Esophagus (tissue), 2 donors: ENCODE measurements around the gene SLCO2B1. TPM values are rescaled to one million over a fixed set of nuclear protein-coding genes. Genes with fewer than 3 reads are reported as not detected.

Experiments
- H3K27ac ChIP-seq, 2 donors: one replicate each; pipeline ENCODE4 v1.5.1; 2013; ENCODE audit warnings: low read depth in 2 of 2, mild to moderate bottlenecking in 2 of 2, inconsistent platforms in 1 of 2, low read length in 1 of 2, moderate library complexity in 1 of 2
- H3K27me3 ChIP-seq, 2 donors: one replicate each; pipeline ENCODE4 v1.6.1; 2013; ENCODE audit warnings: low read length in 2 of 2, control low read depth in 1 of 2, mild to moderate bottlenecking in 1 of 2; ENCODE audit not compliant: insufficient read depth in 2 of 2, control insufficient read depth in 1 of 2
- H3K36me3 ChIP-seq, 2 donors: one replicate each; pipeline ENCODE4 v1.6.1; 2013; ENCODE audit warnings: low read length in 1 of 2; ENCODE audit not compliant: control insufficient read depth in 2 of 2, insufficient read depth in 2 of 2
- H3K4me1 ChIP-seq, 2 donors: one replicate each; pipeline ENCODE4 v1.6.1; 2013; ENCODE audit warnings: low read length in 1 of 2; ENCODE audit not compliant: control insufficient read depth in 2 of 2, insufficient read depth in 2 of 2
- H3K4me3 ChIP-seq, 2 donors: one replicate each; pipeline ENCODE4 v1.5.1; 2013; ENCODE audit warnings: low read length in 2 of 2, mild to moderate bottlenecking in 2 of 2, low read depth in 1 of 2, moderate library complexity in 1 of 2
- H3K9me3 ChIP-seq, 2 donors: one replicate each; pipeline ENCODE4 v1.6.1; 2013; ENCODE audit warnings: mild to moderate bottlenecking in 2 of 2, low read depth in 1 of 2, low read length in 1 of 2, moderate library complexity in 1 of 2; ENCODE audit not compliant: control insufficient read depth in 2 of 2, insufficient read depth in 1 of 2
- WGBS, 2 donors: extraction: QIAGEN DNeasy Blood & Tissue Kit; methylation state at CpG; one replicate each; pipeline ENCODE4 v1.1.7; 2013; 5-methylcytosine and 5-hydroxymethylcytosine counted together
- polyA plus RNA-seq, 2 donors: library from polyadenylated mRNA; stranded (reverse); fragments of 200-250 nt; gene quantifications; one replicate each; pipeline ENCODE4 v1.2.3, GENCODE V29; 2013
- donor health status: healthy with polysubstance abuse.
- donor health status: Bipolar disorder and iron deficiency.

SLCO2B1 gene
- polyA plus RNA-seq, 2 donors: 5.6 to 5.7 TPM

GRCh38 chr11:75197512-75198277, 46.8 kb downstream of the SLCO2B1 start:
- peaks cover 4 to 7% of the 10 kb centered on the region in 2 donors for H3K4me1 ChIP-seq
- no peaks in the 10 kb centered on the region for H3K27me3 ChIP-seq
- H3K4me3 ChIP-seq: no peak overlapping the region
- H3K27ac ChIP-seq: no peak overlapping the region
- H3K9me3 ChIP-seq: no peaks in the 10 kb centered on the region
- WGBS, 2 donors: 69 to 85% methylated on average over 4 of the region's 4 CpGs
- H3K36me3 ChIP-seq: peaks cover 0 to 1% of the 10 kb centered on the region in 2 donors

DNA sequence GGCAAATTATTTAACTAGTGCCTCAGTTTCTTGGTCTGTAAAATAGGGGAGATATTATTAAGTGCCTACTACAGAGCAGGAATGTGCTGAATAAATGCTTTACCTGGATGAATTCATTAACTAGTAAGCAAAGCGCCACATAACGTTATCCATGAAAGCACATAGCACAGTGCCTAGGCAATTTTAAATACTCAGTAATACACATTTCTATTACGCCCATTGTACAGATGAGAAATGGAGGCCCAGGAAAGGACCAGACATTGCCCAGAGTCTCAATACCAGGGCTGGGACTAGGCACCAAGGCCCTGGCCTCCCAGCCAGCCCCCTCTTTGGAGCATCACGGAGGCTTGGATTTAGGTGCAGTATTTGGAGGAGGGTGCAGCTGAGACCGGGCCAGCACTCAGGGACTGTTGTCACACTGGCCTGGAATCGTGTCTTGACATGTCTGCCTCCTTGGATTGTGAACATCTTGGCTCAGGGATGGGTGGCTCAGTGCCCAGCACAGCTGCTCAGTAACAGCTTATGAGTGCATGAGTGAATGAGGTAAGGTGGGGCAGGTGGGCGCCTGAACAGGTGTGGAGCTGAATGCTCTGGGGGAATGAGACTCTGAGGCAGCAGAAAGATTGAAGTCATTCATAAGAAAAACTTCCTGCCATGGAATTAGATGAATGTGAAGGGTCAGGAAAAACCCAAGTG, 47.5 kb downstream of the SLCO2B1 start:
- WGBS, 2 donors: 67 to 81% methylated on average over 7 of the region's 7 CpGs
- Histone ChIP-seq H3K27me3 (no peaks in the 10 kb centered on the region), H3K4me3 (no peak overlapping the region), H3K4me1 (peaks cover 0 to 7% of the 10 kb centered on the region in 2 donors), H3K36me3 (peaks cover 0 to 1% of the 10 kb centered on the region in 2 donors), H3K9me3 (no peaks in the 10 kb centered on the region), H3K27ac (no peak overlapping the region)

- no peak overlapping the region for H3K4me3 ChIP-seq
- peaks cover 0 to 1% of the 10 kb centered on the region in 2 donors for H3K36me3 ChIP-seq
- H3K4me1 ChIP-seq: peaks cover 0 to 7% of the 10 kb centered on the region in 2 donors
- 80 to 82% methylated on average over 5 of the region's 5 CpGs for WGBS, 2 donors
- H3K9me3 ChIP-seq: no peaks in the 10 kb centered on the region
- no peak overlapping the region for H3K27ac ChIP-seq
- no peaks in the 10 kb centered on the region for H3K27me3 ChIP-seq
Measured at GRCh38 chr11:75199412-75199955, 48.6 kb downstream of the SLCO2B1 start.

GRCh38 chr11:75200051-75200450, 49.1 kb downstream of the SLCO2B1 start:
- H3K27ac ChIP-seq: no peak overlapping the region
- no peaks in the 10 kb centered on the region for H3K9me3 ChIP-seq
- H3K27me3 ChIP-seq: no peaks in the 10 kb centered on the region
- H3K4me1 ChIP-seq: peaks cover 0 to 6% of the 10 kb centered on the region in 2 donors
- H3K4me3 ChIP-seq: no peak overlapping the region
- peaks cover 0 to 1% of the 10 kb centered on the region in 2 donors for H3K36me3 ChIP-seq
- 48 to 49% methylated on average over 10 of the region's 10 CpGs for WGBS, 2 donors

- Histone ChIP-seq H3K27me3 (no peaks in the 10 kb centered on the region), H3K9me3 (no peaks in the 10 kb centered on the region), H3K36me3 (peaks cover 0 to 1% of the 10 kb centered on the region in 2 donors), H3K4me3 (no peak overlapping the region), H3K4me1 (peaks cover 0 to 3% of the 10 kb centered on the region in 2 donors), H3K27ac (no peak overlapping the region)
- whole genome bisulfite sequencing, 2 donors: 90 to 97% methylated on average over 2 of the region's 2 CpGs
Measured at GRCh38 chr11:75200531-75200930, 49.6 kb downstream of the SLCO2B1 start.

GRCh38 chr11:75201771-75202170, 50.9 kb downstream of the SLCO2B1 start:
- Histone ChIP-seq H3K36me3 (peaks cover 0 to 1% of the 10 kb centered on the region in 2 donors), H3K9me3 (no peaks in the 10 kb centered on the region), H3K27ac (no peak overlapping the region), H3K27me3 (no peaks in the 10 kb centered on the region), H3K4me1 (peaks cover 0 to 3% of the 10 kb centered on the region in 2 donors), H3K4me3 (no peak overlapping the region)
- WGBS, 2 donors: 84 to 86% methylated on average over 3 of the region's 3 CpGs

DNA sequence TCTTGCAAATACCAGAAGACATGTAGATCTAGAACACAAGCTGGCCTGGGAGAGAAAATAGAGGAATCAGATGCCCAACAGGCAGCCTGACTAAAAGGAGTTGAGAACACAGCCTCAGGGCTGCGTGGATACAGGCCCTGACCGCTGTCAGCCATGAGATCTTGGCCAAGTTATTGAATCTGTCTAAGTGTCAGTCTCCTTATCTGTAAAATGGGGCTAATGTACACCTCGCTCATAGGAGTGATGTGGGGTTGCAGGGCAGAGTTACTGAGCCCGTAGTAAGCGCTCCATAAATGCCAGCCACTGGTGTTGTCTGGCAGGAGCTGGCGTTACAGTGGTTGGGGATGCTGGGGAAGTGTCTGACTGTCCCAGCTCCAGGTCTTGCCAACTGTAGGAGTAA, 51.3 kb downstream of the SLCO2B1 start:
- Histone ChIP-seq H3K27ac (no peak overlapping the region), H3K4me3 (no peak overlapping the region), H3K36me3 (peaks cover 0 to 1% of the 10 kb centered on the region in 2 donors), H3K4me1 (peaks cover 0 to 3% of the 10 kb centered on the region in 2 donors), H3K27me3 (no peaks in the 10 kb centered on the region), H3K9me3 (no peaks in the 10 kb centered on the region)
- 89% methylated on average over 6 of the region's 6 CpGs for WGBS, 2 donors

DNA sequence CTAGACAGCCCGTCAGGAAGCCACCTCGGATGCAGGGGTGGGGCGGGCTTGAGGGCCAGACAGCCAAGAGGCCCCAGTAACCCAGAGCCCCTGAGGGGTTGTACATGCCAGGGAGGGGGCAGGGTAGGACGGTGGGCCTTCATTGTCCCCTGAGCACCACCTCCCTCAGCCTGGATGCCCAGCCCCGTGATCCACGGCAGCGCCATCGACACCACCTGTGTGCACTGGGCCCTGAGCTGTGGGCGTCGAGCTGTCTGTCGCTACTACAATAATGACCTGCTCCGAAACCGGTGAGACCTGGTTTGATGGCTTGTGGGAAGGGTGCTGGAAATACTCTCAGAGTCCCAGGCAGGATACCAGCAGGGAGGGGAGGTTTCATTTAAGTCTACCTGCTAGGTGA, 52.2 kb downstream of the SLCO2B1 start:
- no peaks in the 10 kb centered on the region for H3K9me3 ChIP-seq
- 81 to 85% methylated on average over 13 of the region's 13 CpGs for WGBS, 2 donors
- peaks cover 0 to 3% of the 10 kb centered on the region in 2 donors for H3K4me1 ChIP-seq
- H3K36me3 ChIP-seq: peaks cover 0 to 1% of the 10 kb centered on the region in 2 donors
- no peak overlapping the region for H3K27ac ChIP-seq
- H3K27me3 ChIP-seq: no peaks in the 10 kb centered on the region
- H3K4me3 ChIP-seq: no peak overlapping the region

DNA sequence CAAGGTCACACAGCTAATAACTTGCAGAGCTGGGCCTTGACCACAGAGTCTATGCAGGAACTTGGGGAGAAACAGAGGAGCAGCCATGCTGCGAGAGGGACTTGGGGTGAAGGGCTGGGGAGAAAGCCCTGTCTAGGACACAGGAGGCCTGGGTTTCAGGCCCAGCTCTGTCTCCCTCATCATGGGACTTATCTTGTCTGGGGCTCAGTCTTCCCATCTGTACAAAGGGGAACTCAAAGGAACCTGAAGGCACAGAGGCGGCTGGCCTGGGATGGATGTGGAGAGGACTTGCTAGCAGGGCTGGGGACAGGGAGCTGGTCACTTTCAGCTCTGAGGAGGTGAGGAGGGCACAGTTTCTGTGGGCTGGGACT, 52.7 kb downstream of the SLCO2B1 start:
- Histone ChIP-seq H3K36me3 (no peaks in the 10 kb centered on the region), H3K27me3 (no peaks in the 10 kb centered on the region), H3K9me3 (no peaks in the 10 kb centered on the region), H3K27ac (no peak overlapping the region), H3K4me3 (no peak overlapping the region), H3K4me1 (peaks cover 0 to under 1% of the 10 kb centered on the region in 2 donors)
- WGBS, 2 donors: 97 to 100% methylated on average over 2 of the region's 2 CpGs
